HPDE6-E6E7 (cell line): Measurements from ENCODE around the gene SORL1-AS1.

Experiments used
- DNase-seq: peaks from one replicate; pipeline ENCODE4 v3.0.0; 2011; ENCODE audit warnings: missing footprints; ENCODE audit errors: extremely low spot score

The SORL1-AS1 gene

DNA sequence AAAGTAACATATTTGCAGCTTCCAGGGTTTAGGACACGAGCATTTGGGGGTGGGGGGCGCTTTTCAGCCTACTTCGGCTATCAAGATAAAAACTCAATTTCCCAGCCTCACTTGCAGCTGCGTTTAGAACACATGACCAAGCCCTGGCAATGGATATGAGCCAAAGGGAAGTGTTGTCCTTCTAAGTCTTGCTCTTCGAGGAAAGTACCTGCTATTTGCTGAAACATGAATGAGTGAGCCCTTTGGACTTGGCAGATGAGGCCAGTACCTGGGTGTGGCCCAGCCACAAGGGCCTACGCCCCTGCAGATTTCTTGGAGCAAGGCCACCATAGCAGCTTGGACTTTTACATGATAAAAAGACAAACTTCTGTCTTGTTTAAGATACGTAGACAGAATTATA is 60.9 kb downstream of the SORL1-AS1 start:
- peak; percentile 56 for DNase-seq

DNA sequence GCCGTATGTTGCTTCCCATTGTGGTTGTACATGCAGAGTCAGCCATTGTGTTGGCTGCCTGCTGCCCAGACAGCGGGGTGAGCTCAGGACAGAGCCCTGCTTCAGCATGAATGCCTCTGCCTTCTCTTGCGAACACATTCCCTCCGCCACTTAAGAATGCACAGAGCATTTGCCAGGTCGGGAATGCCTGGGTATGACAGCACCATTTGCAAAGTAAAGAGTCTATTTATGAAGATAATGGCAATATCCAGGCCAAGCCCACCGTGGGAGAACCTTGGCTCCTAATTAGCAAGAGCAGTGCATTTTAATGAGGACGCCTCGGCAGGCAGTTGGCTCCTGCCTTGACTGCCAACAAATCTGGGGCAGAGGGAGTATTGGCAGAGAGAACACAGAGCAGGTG is 63.1 kb downstream of the SORL1-AS1 start:
- no peak for DNase-seq
